GM18858 (cell line): ENCODE measurements around the gene TREM1.

Source experiments
- ATAC-seq: cut with Tn5 transposase; IDR thresholded peaks from one replicate; pipeline ENCODE4 v1.9.1; 2021; ENCODE audit not compliant: unreplicated experiment

Gene TREM1

GRCh38 chr6:41286544-41287346 is at the start of gene TREM1:
Gene TREM1, minus strand, starts transcription at chr6:41286682. Its CDS starts 27 bp downstream, at chr6:41286655.
- no peak for ATAC-seq

GRCh38 chr6:41335943-41336342 is 49.5 kb upstream of the TREM1 start:
- no peak for ATAC-seq

- no peak for ATAC-seq
These were observed 48.8 kb upstream of the TREM1 start, which contains the start of gene NCR2 for GRCh38 chr6:41335296-41335695. Gene NCR2, plus strand, starts transcription at chr6:41335608. Its CDS starts 269 bp downstream, at chr6:41335877.

GRCh38 chr6:41334482-41335040 is 48.1 kb upstream of the TREM1 start:
- no peak for ATAC-seq

GRCh38 chr6:41332842-41333736 is 46.6 kb upstream of the TREM1 start:
- no peak for ATAC-seq

- no peak for ATAC-seq
These were observed 45.8 kb upstream of the TREM1 start for GRCh38 chr6:41332241-41332640.

GRCh38 chr6:41331401-41332150 is 45.1 kb upstream of the TREM1 start:
- no peak for ATAC-seq

GRCh38 chr6:41327177-41327576 is 40.7 kb upstream of the TREM1 start:
- no peak for ATAC-seq

- ATAC-seq, result no peak
These were observed 39.6 kb upstream of the TREM1 start for GRCh38 chr6:41326092-41326491.

GRCh38 chr6:41325446-41326066 is 39.1 kb upstream of the TREM1 start:
- ATAC-seq, result no peak

GRCh38 chr6:41321183-41321582 is 34.7 kb upstream of the TREM1 start:
- ATAC-seq, result no peak

- peak; percentile 83 for ATAC-seq
These were observed 32.4 kb upstream of the TREM1 start for GRCh38 chr6:41318654-41319565.

- no peak for ATAC-seq
These were observed 31.8 kb upstream of the TREM1 start for GRCh38 chr6:41318261-41318653.

- no peak for ATAC-seq
These were observed 29.6 kb upstream of the TREM1 start for GRCh38 chr6:41315943-41316620.

GRCh38 chr6:41315203-41315602 is 28.7 kb upstream of the TREM1 start:
- no peak for ATAC-seq

GRCh38 chr6:41306187-41306854 is 19.8 kb upstream of the TREM1 start:
- ATAC-seq, result no peak

- no peak for ATAC-seq
These were observed 16.2 kb upstream of the TREM1 start for GRCh38 chr6:41302638-41303037.

GRCh38 chr6:41298785-41299502 is 12.5 kb upstream of the TREM1 start:
- ATAC-seq, result no peak
